BE2C (cell line): Measurements from ENCODE around the gene ERGIC1.
A peak's percentile ranks its signal among the peaks of the same experiment; 100 is the strongest.
"Not testable (repeated sequence)": the region's sequence is repeated elsewhere in the genome, so short reads cannot be mapped to it uniquely, and the experiment has no call there.

Experiments used
- DNase-seq: peaks from one replicate; pipeline ENCODE4 v3.0.0-alpha.2; 2020
- H3K27me3 ChIP-seq: fragments of 250-450 bp; sonication (Bioruptor Pico); 2 replicates; pipeline ENCODE4 v1.5.1; 2020; ENCODE audit warnings: mild to moderate bottlenecking
- H3K36me3 ChIP-seq: fragments of 250-450 bp; sonication (Bioruptor Pico); 2 replicates; pipeline ENCODE4 v1.5.1; 2020; ENCODE audit warnings: mild to moderate bottlenecking
- H3K4me1 ChIP-seq: fragments of 250-450 bp; sonication (Bioruptor Pico); 2 replicates; pipeline ENCODE4 v1.5.1; 2020
- H3K4me3 ChIP-seq: 2 replicates; pipeline ENCODE4 v1.5.1; 2011; ENCODE audit warnings: low read depth, low read length
- H3K9me3 ChIP-seq: fragments of 250-450 bp; sonication (Bioruptor Pico); 2 replicates; pipeline ENCODE4 v1.5.1; 2020
- CTCF ChIP-seq: IDR thresholded peaks from 2 replicates; pipeline ENCODE4 v1.5.1; 2012; ENCODE audit warnings: mild to moderate bottlenecking, low read depth, low read length

ERGIC1 gene

DNA sequence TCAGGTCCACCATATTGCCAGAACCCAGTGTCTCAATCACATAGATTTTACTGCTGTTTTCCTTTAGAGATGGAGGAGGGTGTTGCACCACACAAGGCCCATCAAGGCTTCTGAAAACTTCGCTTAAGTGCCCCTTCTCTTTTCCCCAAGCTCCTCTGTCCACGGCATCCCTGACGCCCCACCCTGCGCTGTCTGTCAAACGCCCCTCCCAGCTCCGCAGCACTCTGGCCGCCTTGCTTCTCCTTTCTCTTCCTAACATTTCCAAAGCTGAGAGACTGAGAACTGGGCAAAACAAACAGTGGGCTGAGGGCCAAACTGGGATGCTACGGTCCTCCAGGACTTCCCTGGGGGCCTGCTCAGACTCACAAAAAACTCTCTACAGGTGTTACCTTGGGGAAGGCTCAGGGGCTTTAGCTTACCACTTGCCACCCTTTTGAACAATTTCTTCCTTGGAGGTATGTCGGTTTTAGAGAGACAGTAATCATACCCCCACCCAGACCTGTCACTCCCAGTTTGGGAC is 28.3 kb upstream of the ERGIC1 start:
- no peak for TF ChIP-seq CTCF
- Histone ChIP-seq H3K27me3 (no peaks in the 10 kb centered on the region), H3K4me3 (no peak overlapping the region), H3K36me3 (no peaks in the 10 kb centered on the region), H3K9me3 (no peaks in the 10 kb centered on the region), H3K4me1 (no peaks in the 10 kb centered on the region)
- no peak for DNase-seq

- Histone ChIP-seq H3K9me3 (no peaks in the 10 kb centered on the region), H3K4me3 (no peak overlapping the region; the same call in 1 of the 2 replicates), H3K4me1 (no peaks in the 10 kb centered on the region), H3K27me3 (no peaks in the 10 kb centered on the region), H3K36me3 (no peaks in the 10 kb centered on the region)
- no peak for TF ChIP-seq CTCF
- peak; percentile 53 for DNase-seq
Observed at GRCh38 chr5:172806897-172807672, 27.0 kb upstream of the ERGIC1 start.

GRCh38 chr5:172807766-172808311 is 26.2 kb upstream of the ERGIC1 start:
- no peaks in the 10 kb centered on the region for H3K36me3 ChIP-seq
- H3K4me1 ChIP-seq: no peaks in the 10 kb centered on the region
- H3K4me3 ChIP-seq: no peak overlapping the region
- no peak for DNase-seq
- no peaks in the 10 kb centered on the region for H3K27me3 ChIP-seq
- H3K9me3 ChIP-seq: no peaks in the 10 kb centered on the region
- no peak for TF ChIP-seq CTCF

DNA sequence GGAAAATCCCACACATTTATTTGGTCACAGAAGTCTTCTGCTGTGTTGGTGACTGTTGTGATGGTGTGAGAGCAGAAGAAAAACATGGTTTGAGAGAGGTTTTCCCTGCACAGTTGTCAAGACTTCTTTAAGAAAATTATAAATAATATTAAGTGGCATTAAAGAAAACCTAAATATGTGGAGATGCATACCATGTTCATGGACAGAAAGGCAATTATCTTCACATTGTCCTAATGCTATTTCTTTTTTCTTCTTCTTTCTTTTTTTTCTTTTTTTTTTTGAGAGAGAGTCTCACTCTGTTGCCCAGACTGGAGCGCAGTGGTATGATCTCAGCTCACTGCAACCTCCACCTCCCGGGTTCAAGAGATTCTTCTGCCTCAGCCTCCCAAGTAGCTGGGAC is 24.3 kb upstream of the ERGIC1 start:
- Histone ChIP-seq H3K27me3 (no peaks in the 10 kb centered on the region), H3K36me3 (no peaks in the 10 kb centered on the region), H3K9me3 (no peaks in the 10 kb centered on the region), H3K4me1 (no peaks in the 10 kb centered on the region), H3K4me3 (no peak overlapping the region)
- DNase-seq: no peak
- no peak for TF ChIP-seq CTCF

DNA sequence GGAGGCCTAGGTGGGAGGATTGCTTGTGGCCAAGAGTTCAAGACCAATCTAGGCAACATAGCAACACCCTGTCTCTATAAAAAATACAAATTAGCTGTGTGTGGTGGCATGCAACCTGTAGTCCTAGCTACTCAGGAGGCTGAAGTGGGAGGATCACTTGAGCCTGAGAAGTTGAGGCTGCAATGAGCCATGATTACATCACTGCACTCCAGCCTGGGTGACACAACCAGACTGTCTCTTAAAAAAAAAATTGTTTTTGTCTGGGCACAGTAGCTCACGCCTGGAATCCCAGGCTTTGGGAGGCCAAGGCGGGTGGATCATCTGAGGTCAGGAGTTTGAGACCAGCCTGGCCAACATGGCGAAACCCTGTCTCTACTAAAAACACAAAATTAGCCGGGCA is 23.1 kb upstream of the ERGIC1 start:
- not testable (repeated sequence) for H3K9me3 ChIP-seq, H3K27me3 ChIP-seq, DNase-seq, H3K4me1 ChIP-seq, H3K36me3 ChIP-seq, H3K4me3 ChIP-seq

GRCh38 chr5:172815631-172816030 is 18.4 kb upstream of the ERGIC1 start:
- no peaks in the 10 kb centered on the region for H3K4me1 ChIP-seq
- H3K9me3 ChIP-seq: no peaks in the 10 kb centered on the region
- no peak for TF ChIP-seq CTCF
- no peaks in the 10 kb centered on the region for H3K36me3 ChIP-seq
- DNase-seq: no peak
- no peak overlapping the region for H3K4me3 ChIP-seq
- no peaks in the 10 kb centered on the region for H3K27me3 ChIP-seq
